Kidney (tissue), 14 donors: Measurements from ENCODE around the gene CEMIP2. TPM values are rescaled to one million over a fixed set of nuclear protein-coding genes. Genes with fewer than 3 reads are reported as not detected.

Experiments
- DNase-seq, 5 donors: peaks; one replicate each; pipeline ENCODE4 v3.0.0-alpha.2; 2013 to 2020
- FAIRE-seq: peaks from 2 replicates; lab custom pipeline; 2012; peaks lifted over from hg19 to GRCh38; lab: Jason Lieb, UNC
- H3K27ac ChIP-seq, 2 donors: one replicate each; pipeline ENCODE4 v1.7.0; 2013; ENCODE audit warnings: low read depth in 2 of 2, low read length in 2 of 2, inconsistent platforms in 1 of 2
- H3K27me3 ChIP-seq: one replicate; pipeline ENCODE4 v1.7.1; 2013; ENCODE audit warnings: low read length, inconsistent platforms; ENCODE audit not compliant: control insufficient read depth, insufficient read depth
- H3K36me3 ChIP-seq, 3 donors: one replicate each; pipeline versions ENCODE4 v1.7.0 to v1.7.1; 2013; ENCODE audit warnings: low read length in 3 of 3, control low read depth in 1 of 3, inconsistent platforms in 1 of 3; ENCODE audit not compliant: insufficient read depth in 3 of 3, control insufficient read depth in 2 of 3
- H3K4me1 ChIP-seq, 3 donors: one replicate each; pipeline versions ENCODE4 v1.7.0 to v1.7.1; 2013; ENCODE audit warnings: low read length in 3 of 3, inconsistent platforms in 1 of 3, low read depth in 1 of 3; ENCODE audit not compliant: control insufficient read depth in 2 of 3, insufficient read depth in 2 of 3
- H3K4me3 ChIP-seq, 3 donors: one replicate each; pipeline versions ENCODE4 v1.7.0 to v1.8.1; 2013; ENCODE audit warnings: low read length in 3 of 3, control low read depth in 1 of 3, inconsistent platforms in 1 of 3
- H3K9ac ChIP-seq, 3 donors: one replicate each; pipeline versions ENCODE4 v1.7.0 to v1.7.1; 2013; ENCODE audit warnings: low read length in 3 of 3, control low read depth in 1 of 3, inconsistent platforms in 1 of 3
- H3K9me3 ChIP-seq, 3 donors: one replicate each; pipeline versions ENCODE4 v1.7.0 to v1.7.1; 2013; ENCODE audit warnings: low read length in 3 of 3, control low read depth in 1 of 3, inconsistent platforms in 1 of 3; ENCODE audit not compliant: control insufficient read depth in 2 of 3, insufficient read depth in 1 of 3
- intact Hi-C: fragments of 100-400 bp; cut with DNase I; formaldehyde crosslinking; loops from one replicate; pipeline ENCODE4 v1.11.1; 2022
- polyA plus RNA-seq: library from polyadenylated mRNA; stranded (reverse); fragments of 350-450 nt; fragmentation: Illumina TruSeq; extraction: RNeasy Lipid Tissue Mini Kit (QIAGEN cat#74804); gene quantifications from one replicate; pipeline ENCODE4 v1.2.3, GENCODE V29; 2014; ENCODE audit warnings: low read depth, low replicate concordance; ENCODE audit not compliant: insufficient read depth
- total RNA-seq: library from RNA; stranded (reverse); fragmentation: NEBNext Ultra II Directional; extraction: Animal tissue kit (Norgen Biotek cat#: 25700); gene quantifications from one replicate; pipeline ENCODE4 v1.2.1, GENCODE V29; 2021
- TF ChIP-seq, protein P1 (sequence below): IDR thresholded peaks from 3 replicates; pipeline ENCODE4 v1.5.1; 2012; ENCODE audit warnings: mild to moderate bottlenecking, moderate library complexity, borderline replicate concordance; ENCODE audit not compliant: insufficient read depth; ENCODE audit errors: extremely low read depth
- donor health status: control.
- donor health status: control.
- donor health status: control.
- donor health status: control.
- donor health status: control.
- donor health status: DM: yes; HTN: yes; CAD: no.
- donor health status: Normal renal cell carcinoma (clear cell type).

CEMIP2 gene
- total and polyA plus RNA-seq, 2 donors from 2014 or later: 13.9 to 70.7 TPM

DNA sequence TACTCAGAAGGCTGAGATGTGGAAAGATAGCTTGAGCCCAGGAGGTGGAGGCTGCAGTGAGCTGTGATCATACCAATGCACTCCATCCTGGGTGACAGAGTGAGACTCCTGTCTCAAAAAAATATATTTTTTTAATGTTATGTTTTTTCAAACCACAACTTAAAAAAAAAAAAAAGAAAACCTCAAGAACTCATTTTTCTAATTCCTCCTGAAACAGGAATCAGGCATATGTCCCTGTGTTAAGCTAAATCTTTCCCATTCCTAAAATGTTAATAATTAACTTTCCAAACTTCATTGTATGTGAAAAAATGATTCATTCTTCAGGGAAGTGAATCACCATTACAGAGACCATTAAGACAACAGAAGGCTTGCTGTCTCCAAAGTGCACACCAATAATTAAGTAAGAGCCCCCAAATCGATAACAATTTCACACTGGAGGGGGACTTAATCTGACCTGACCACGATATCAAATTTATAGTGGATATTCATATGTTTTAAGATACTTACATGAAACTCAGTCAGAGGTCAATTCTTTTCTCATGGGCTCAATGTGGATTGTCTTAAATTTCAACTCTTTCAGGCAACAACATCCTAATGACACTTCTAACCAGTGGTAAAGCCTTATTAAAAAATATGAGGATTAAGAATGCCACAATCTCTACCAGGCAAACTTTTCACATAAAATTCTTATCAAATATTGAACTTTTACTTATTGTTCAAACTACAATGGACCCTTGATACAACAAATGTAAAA, 5.2 kb downstream of the CEMIP2 start:
- TF ChIP-seq, protein P1, sequence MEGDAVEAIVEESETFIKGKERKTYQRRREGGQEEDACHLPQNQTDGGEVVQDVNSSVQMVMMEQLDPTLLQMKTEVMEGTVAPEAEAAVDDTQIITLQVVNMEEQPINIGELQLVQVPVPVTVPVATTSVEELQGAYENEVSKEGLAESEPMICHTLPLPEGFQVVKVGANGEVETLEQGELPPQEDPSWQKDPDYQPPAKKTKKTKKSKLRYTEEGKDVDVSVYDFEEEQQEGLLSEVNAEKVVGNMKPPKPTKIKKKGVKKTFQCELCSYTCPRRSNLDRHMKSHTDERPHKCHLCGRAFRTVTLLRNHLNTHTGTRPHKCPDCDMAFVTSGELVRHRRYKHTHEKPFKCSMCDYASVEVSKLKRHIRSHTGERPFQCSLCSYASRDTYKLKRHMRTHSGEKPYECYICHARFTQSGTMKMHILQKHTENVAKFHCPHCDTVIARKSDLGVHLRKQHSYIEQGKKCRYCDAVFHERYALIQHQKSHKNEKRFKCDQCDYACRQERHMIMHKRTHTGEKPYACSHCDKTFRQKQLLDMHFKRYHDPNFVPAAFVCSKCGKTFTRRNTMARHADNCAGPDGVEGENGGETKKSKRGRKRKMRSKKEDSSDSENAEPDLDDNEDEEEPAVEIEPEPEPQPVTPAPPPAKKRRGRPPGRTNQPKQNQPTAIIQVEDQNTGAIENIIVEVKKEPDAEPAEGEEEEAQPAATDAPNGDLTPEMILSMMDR: no peak
- intact Hi-C loops: no loop called here
- no peak overlapping the region for H3K4me3 ChIP-seq
- H3K27ac ChIP-seq: no peak overlapping the region
- no peaks in the 10 kb centered on the region for H3K36me3 ChIP-seq
- peaks cover 0 to 8% (median 5%) of the 10 kb centered on the region in 3 donors for H3K4me1 ChIP-seq
- H3K9me3 ChIP-seq: no peaks in the 10 kb centered on the region
- FAIRE-seq (no peak), DNase-seq (no peak)
- no peaks in the 10 kb centered on the region for H3K27me3 ChIP-seq
- no peak overlapping the region for H3K9ac ChIP-seq

GRCh38 chr9:71761938-71762353, 6.4 kb downstream of the CEMIP2 start:
- intact Hi-C loops: no loop called here
- Histone ChIP-seq H3K4me1 (peaks cover 0 to 9% (median 5%) of the 10 kb centered on the region in 3 donors), H3K36me3 (no peaks in the 10 kb centered on the region), H3K27ac (no peak overlapping the region), H3K9me3 (no peaks in the 10 kb centered on the region), H3K9ac (no peak overlapping the region), H3K4me3 (no peak overlapping the region), H3K27me3 (no peaks in the 10 kb centered on the region)
- TF ChIP-seq, protein P1: no peak
- no peak for FAIRE-seq
- DNase-seq: no peak

DNA sequence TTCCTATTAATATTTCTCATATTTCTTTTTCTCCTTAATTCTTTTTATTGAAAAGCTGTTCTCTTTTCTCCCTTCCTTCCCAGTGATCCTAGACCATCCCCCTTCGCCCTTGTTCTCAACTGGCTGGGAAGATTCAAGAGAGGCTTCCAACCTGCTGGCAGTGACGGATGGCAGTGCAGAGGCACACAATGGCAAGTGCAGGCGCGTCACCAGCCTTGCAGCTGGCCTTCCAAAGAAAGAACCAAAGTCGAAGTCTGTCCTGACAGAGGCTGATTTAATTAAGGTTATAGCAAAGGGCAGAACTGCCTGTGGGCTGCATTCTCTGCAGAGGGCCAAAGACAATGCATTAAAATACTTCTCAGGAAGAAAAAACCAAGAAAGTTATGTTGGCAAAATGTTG, 7.4 kb downstream of the CEMIP2 start:
- DNase-seq (peak in 1 of 5 donors; percentile 11), FAIRE-seq (no peak)
- Histone ChIP-seq H3K4me1 (peaks cover 0 to 11% (median 2%) of the 10 kb centered on the region in 3 donors), H3K27me3 (no peaks in the 10 kb centered on the region), H3K36me3 (no peaks in the 10 kb centered on the region), H3K4me3 (no peak overlapping the region), H3K9ac (no peak overlapping the region), H3K9me3 (no peaks in the 10 kb centered on the region), H3K27ac (no peak overlapping the region)
- TF ChIP-seq, protein P1: no peak
- intact Hi-C loops: no loop called here
